Smooth muscle cell (in vitro differentiated cells): ENCODE data around the gene GABBR2. TPM values are rescaled to one million over a fixed set of nuclear protein-coding genes. Genes with fewer than 3 reads are reported as not detected.

Source experiments
- DNase-seq: peaks from one replicate; lab custom pipeline; 2025; ENCODE audit not compliant: unreplicated experiment; lab: John Stamatoyannopoulos, UW
- H2AFZ ChIP-seq: fragments of 200-600 bp; sonication (generic); 2 replicates; pipeline ENCODE4 v1.6.0; 2016; ENCODE audit warnings: antibody characterized with exemption, low read depth, mild to moderate bottlenecking
- H3F3A ChIP-seq: fragments of 200-600 bp; sonication (generic); 2 replicates; pipeline ENCODE4 v1.6.0; 2017; ENCODE audit warnings: antibody characterized with exemption, low read depth
- H3K27ac ChIP-seq: fragments of 200-600 bp; sonication (generic); 2 replicates; pipeline ENCODE4 v1.5.1; 2016; ENCODE audit warnings: low read depth, mild to moderate bottlenecking
- H3K27me3 ChIP-seq: fragments of 200-600 bp; sonication (generic); 2 replicates; pipeline ENCODE4 v1.6.1; 2016; ENCODE audit warnings: low read depth, mild to moderate bottlenecking
- H3K36me3 ChIP-seq: fragments of 200-600 bp; sonication (generic); 2 replicates; pipeline ENCODE4 v1.5.1; 2016; ENCODE audit warnings: low read depth
- H3K4me1 ChIP-seq: fragments of 200-600 bp; sonication (generic); 2 replicates; pipeline ENCODE4 v1.5.1; 2016; ENCODE audit warnings: low read depth
- H3K4me2 ChIP-seq: fragments of 200-600 bp; sonication (generic); 2 replicates; pipeline ENCODE4 v1.6.0; 2016; ENCODE audit warnings: mild to moderate bottlenecking
- H3K4me3 ChIP-seq: fragments of 200-600 bp; sonication (generic); 2 replicates; pipeline ENCODE4 v1.5.1; 2016; ENCODE audit warnings: mild to moderate bottlenecking
- H3K79me2 ChIP-seq: fragments of 200-600 bp; sonication (generic); 2 replicates; pipeline ENCODE4 v1.6.0; 2016; ENCODE audit warnings: low read depth, mild to moderate bottlenecking
- H3K9ac ChIP-seq: fragments of 200-600 bp; sonication (generic); 2 replicates; pipeline ENCODE4 v1.6.0; 2016; ENCODE audit warnings: low read depth
- H3K9me3 ChIP-seq: fragments of 200-600 bp; sonication (generic); replicated peaks from 2 replicates; pipeline ENCODE4 v1.5.1; 2016; ENCODE audit warnings: low read depth
- H4K20me1 ChIP-seq: fragments of 200-600 bp; sonication (generic); 2 replicates; pipeline ENCODE4 v1.6.0; 2016; ENCODE audit warnings: low read depth
- CTCF ChIP-seq: fragments of 200-600 bp; sonication (generic); IDR thresholded peaks from 2 replicates; pipeline ENCODE4 v1.5.1; 2017; ENCODE audit warnings: borderline replicate concordance, mild to moderate bottlenecking, antibody characterized with exemption; ENCODE audit not compliant: insufficient read depth, poor library complexity, severe bottlenecking
- WGBS: methylation state at CpG from one replicate; pipeline ENCODE4 v1.1.7; 2016; ENCODE audit warnings: low lambda C conversion rate; 5-methylcytosine and 5-hydroxymethylcytosine counted together
- polyA plus RNA-seq: library from polyadenylated mRNA; unstranded; fragments of >200 nt; fragmentation: Nextera tagmentation; extraction: Ambion mirVana; gene quantifications from 2 replicates; pipeline ENCODE4 v1.2.1, GENCODE V29; 2016
- total RNA-seq: library from RNA; depleted of rRNA; stranded (reverse); fragments of >200 nt; gene quantifications from 2 replicates; pipeline ENCODE4 v1.2.3, GENCODE V29; 2014

The GABBR2 gene
- total and polyA plus RNA-seq, 2 experiments from 2014 or later, result 0.25 TPM; not detected in 1

GRCh38 chr9:98362624-98363252, 346.0 kb downstream of the GABBR2 start:
- H2AFZ ChIP-seq, result no peak overlapping the region
- no peaks in the 10 kb centered on the region for H3K9me3 ChIP-seq
- no peaks in the 10 kb centered on the region for H3K4me1 ChIP-seq
- H3K36me3 ChIP-seq, result no peaks in the 10 kb centered on the region
- WGBS, result 86% methylated on average over 11 of the region's 11 CpGs
- H3K79me2 ChIP-seq, result no peaks in the 10 kb centered on the region
- H3K27ac ChIP-seq, result no peak overlapping the region
- H3K27me3 ChIP-seq, result no peaks in the 10 kb centered on the region
- no peak for DNase-seq
- H3K4me3 ChIP-seq, result no peak overlapping the region
- H3K9ac ChIP-seq, result no peak overlapping the region
- H3F3A ChIP-seq, result no peaks in the 10 kb centered on the region
- TF ChIP-seq CTCF, result no peak
- no peak overlapping the region for H3K4me2 ChIP-seq
- no peaks in the 10 kb centered on the region for H4K20me1 ChIP-seq

DNA sequence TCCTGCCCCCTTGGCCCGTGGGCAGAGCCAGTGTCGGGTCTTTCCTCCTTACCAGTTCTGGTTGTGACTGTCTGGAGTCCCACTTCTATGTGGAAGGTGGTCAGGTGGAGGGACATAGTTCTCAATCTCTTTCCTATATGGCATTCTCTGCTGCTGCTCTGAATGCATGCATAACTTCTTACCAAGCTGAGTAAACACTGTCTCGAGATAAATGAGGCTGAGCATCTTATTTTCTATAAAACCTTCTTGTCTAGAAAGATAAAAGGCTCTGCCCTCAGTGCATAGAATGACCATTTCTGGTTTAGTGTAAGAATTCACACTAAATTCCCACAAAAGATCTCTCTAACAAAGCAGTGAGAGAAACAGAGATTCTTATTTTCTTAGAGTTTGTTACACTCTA, 347.1 kb downstream of the GABBR2 start:
- Histone ChIP-seq H3F3A (no peaks in the 10 kb centered on the region), H4K20me1 (no peaks in the 10 kb centered on the region), H3K4me3 (no peak overlapping the region), H3K27ac (no peak overlapping the region), H3K9ac (no peak overlapping the region), H3K79me2 (no peaks in the 10 kb centered on the region), H3K4me1 (no peaks in the 10 kb centered on the region), H2AFZ (no peak overlapping the region), H3K36me3 (no peaks in the 10 kb centered on the region), H3K27me3 (no peaks in the 10 kb centered on the region), H3K9me3 (no peaks in the 10 kb centered on the region), H3K4me2 (no peak overlapping the region)
- no peak for DNase-seq
- no peak for TF ChIP-seq CTCF
- 78% methylated on average over 3 of the region's 3 CpGs for WGBS

- WGBS, result 65% methylated on average over 2 of the region's 2 CpGs
- Histone ChIP-seq H3K79me2 (no peaks in the 10 kb centered on the region), H3K36me3 (no peaks in the 10 kb centered on the region), H3K27me3 (no peaks in the 10 kb centered on the region), H4K20me1 (no peaks in the 10 kb centered on the region), H2AFZ (no peak overlapping the region), H3K9me3 (no peaks in the 10 kb centered on the region), H3K9ac (no peak overlapping the region), H3K4me3 (no peak overlapping the region), H3K27ac (no peak overlapping the region), H3K4me1 (no peaks in the 10 kb centered on the region), H3F3A (no peaks in the 10 kb centered on the region), H3K4me2 (no peak overlapping the region)
- no peak for DNase-seq
- TF ChIP-seq CTCF, result no peak
These were observed 348.5 kb downstream of the GABBR2 start for GRCh38 chr9:98360176-98360708.

- 83% methylated on average over 8 of the region's 8 CpGs for WGBS
- H2AFZ ChIP-seq, result no peak overlapping the region
These were observed 349.2 kb downstream of the GABBR2 start for GRCh38 chr9:98359569-98359968.

More at GRCh38 chr9:98359569-98359968, 349.2 kb downstream of the GABBR2 start:
- Histone ChIP-seq H3K9ac (no peak overlapping the region), H3K9me3 (no peaks in the 10 kb centered on the region), H3K4me1 (no peaks in the 10 kb centered on the region), H3K4me3 (no peak overlapping the region), H3K36me3 (no peaks in the 10 kb centered on the region), H3F3A (no peaks in the 10 kb centered on the region), H3K27ac (no peak overlapping the region), H4K20me1 (no peaks in the 10 kb centered on the region), H3K79me2 (no peaks in the 10 kb centered on the region), H3K4me2 (no peak overlapping the region), H3K27me3 (no peaks in the 10 kb centered on the region)
- no peak for TF ChIP-seq CTCF
- no peak for DNase-seq
